Stimulated activated CD8-positive, alpha-beta memory T cell treated with anti-CD3 and anti-CD28 coated beads, Interleukin-12 subunit alpha, Interleukin-12 subunit beta, amount 100 ng/mL, for 4 hours (primary cell): ENCODE measurements around the gene PLEKHG5.
A peak's percentile ranks its signal among the peaks of the same experiment; 100 is the strongest.

Source experiments
- DNase-seq: peaks from one replicate; pipeline ENCODE4 v3.0.0-alpha.2; 2020; ENCODE audit warnings: low read depth

The PLEKHG5 gene

GRCh38 chr1:6510493-6510892 is 19.0 kb upstream of the PLEKHG5 start:
- DNase-seq = no peak

- no peak for DNase-seq
Measured at GRCh38 chr1:6509919-6510291, 18.4 kb upstream of the PLEKHG5 start.

- no peak for DNase-seq
Measured at GRCh38 chr1:6509220-6509918, 17.9 kb upstream of the PLEKHG5 start.

GRCh38 chr1:6508816-6509189 is 17.3 kb upstream of the PLEKHG5 start:
- no peak for DNase-seq

- DNase-seq = no peak
Measured at GRCh38 chr1:6508154-6508815, 16.8 kb upstream of the PLEKHG5 start.

- no peak for DNase-seq
Measured at GRCh38 chr1:6507461-6507911, 16.0 kb upstream of the PLEKHG5 start.

GRCh38 chr1:6507037-6507428 is 15.6 kb upstream of the PLEKHG5 start:
- no peak for DNase-seq

- DNase-seq = no peak
Measured at GRCh38 chr1:6506210-6507036, 15.0 kb upstream of the PLEKHG5 start.

- no peak for DNase-seq
Measured at GRCh38 chr1:6505367-6506209, 14.1 kb upstream of the PLEKHG5 start.

- no peak for DNase-seq
Measured at GRCh38 chr1:6504887-6505286, 13.4 kb upstream of the PLEKHG5 start.

GRCh38 chr1:6503884-6504602 is 12.6 kb upstream of the PLEKHG5 start:
- no peak for DNase-seq

- no peak for DNase-seq
Measured at GRCh38 chr1:6502000-6502891, 10.8 kb upstream of the PLEKHG5 start.

- no peak for DNase-seq
Measured at GRCh38 chr1:6501279-6501813, 9.9 kb upstream of the PLEKHG5 start.

- no peak for DNase-seq
Measured at GRCh38 chr1:6500544-6501278, 9.2 kb upstream of the PLEKHG5 start.

GRCh38 chr1:6499296-6499695 is 7.8 kb upstream of the PLEKHG5 start:
- no peak for DNase-seq

- no peak for DNase-seq
Measured at GRCh38 chr1:6498576-6499111, 7.2 kb upstream of the PLEKHG5 start.

GRCh38 chr1:6497867-6498575 is 6.6 kb upstream of the PLEKHG5 start:
- DNase-seq = no peak

GRCh38 chr1:6497215-6497866 is 5.9 kb upstream of the PLEKHG5 start:
- DNase-seq = peak; percentile 27
